WTC11 (cell line): ENCODE results near the gene PLEK. TPM values are rescaled to one million over a fixed set of nuclear protein-coding genes. Genes with fewer than 3 reads are reported as not detected.

ENCODE experiments used
- ATAC-seq: fragments of 200-7000 bp; cut with Tn5 transposase; 2 replicates; pipeline ENCODE4 v1.10.0; 2021; ENCODE audit warnings: mild to moderate bottlenecking, moderate library complexity
- CTCF ChIA-PET: fragments of 300-600 bp; sonication (Branson Sonifier 250); formaldehyde crosslinking; loops from one replicate; lab custom pipeline; 2021; ENCODE audit warnings: antibody characterized with exemption; lab: Charles Lee
- POLR2A ChIA-PET: fragments of 350-600 bp; sonication (Branson Sonifier 250); formaldehyde crosslinking; loops from one replicate; lab custom pipeline; 2021; ENCODE audit warnings: antibody characterized with exemption; lab: Charles Lee
- DNase-seq: peaks from one replicate; pipeline ENCODE4 v3.0.0; 2021; ENCODE audit warnings: low spot score
- H3K27ac Mint-ChIP-seq: 2 replicates; pipeline ENCODE4 v1.8.0; 2021; ENCODE audit warnings: mixed read lengths
- H3K27me3 Mint-ChIP-seq: 2 replicates; pipeline ENCODE4 v1.8.0; 2021; ENCODE audit warnings: low read depth, mild to moderate bottlenecking, moderate library complexity, mixed read lengths
- H3K36me3 Mint-ChIP-seq: 2 replicates; pipeline ENCODE4 v1.8.0; 2021; ENCODE audit warnings: mixed read lengths
- H3K4me1 Mint-ChIP-seq: 2 replicates; pipeline ENCODE4 v1.8.0; 2022; ENCODE audit warnings: mixed read lengths
- H3K4me3 Mint-ChIP-seq: 2 replicates; pipeline ENCODE4 v1.8.0; 2021; ENCODE audit warnings: mild to moderate bottlenecking, moderate library complexity, mixed read lengths
- H3K9me3 Mint-ChIP-seq: 2 replicates; pipeline ENCODE4 v1.8.0; 2021; ENCODE audit warnings: mixed read lengths
- ARID4B ChIP-seq: sonication (generic); formaldehyde crosslinking; IDR thresholded peaks from 2 replicates; pipeline ENCODE4 v1.8.0; 2023; ENCODE audit warnings: missing genetic modification reagents, mild to moderate bottlenecking, borderline replicate concordance
- ATF3 ChIP-seq: sonication (generic); formaldehyde crosslinking; conservative IDR thresholded peaks from 2 replicates; pipeline ENCODE4 v1.8.1; 2022; ENCODE audit warnings: mild to moderate bottlenecking, missing genetic modification reagents
- ERG ChIP-seq: fragments of 250-450 bp; sonication (Bioruptor Pico); IDR thresholded peaks from 2 replicates; pipeline ENCODE4 v1.8.0; 2021; ENCODE audit warnings: mild to moderate bottlenecking
- ESRRA ChIP-seq: sonication (generic); formaldehyde crosslinking; IDR thresholded peaks from 2 replicates; pipeline ENCODE4 v1.8.1; 2022; ENCODE audit warnings: mild to moderate bottlenecking, missing genetic modification reagents, borderline replicate concordance
- FOXP1 ChIP-seq: sonication (generic); formaldehyde crosslinking; IDR thresholded peaks from 2 replicates; pipeline ENCODE4 v1.8.0; 2022; ENCODE audit warnings: missing genetic modification reagents, mild to moderate bottlenecking, moderate library complexity, borderline replicate concordance
- FOXP4 ChIP-seq: sonication (generic); formaldehyde crosslinking; IDR thresholded peaks from 2 replicates; pipeline ENCODE4 v1.8.0; 2022; ENCODE audit warnings: mild to moderate bottlenecking, missing genetic modification reagents
- GTF2I ChIP-seq: fragments of 250-450 bp; sonication (Bioruptor Pico); conservative IDR thresholded peaks from 2 replicates; pipeline ENCODE4 v1.4.0; 2021; ENCODE audit warnings: mild to moderate bottlenecking
- IRF2 ChIP-seq: sonication (generic); formaldehyde crosslinking; IDR thresholded peaks from 2 replicates; pipeline ENCODE4 v1.8.0; 2022; ENCODE audit warnings: low read depth, missing genetic modification reagents, borderline replicate concordance
- KAT7 ChIP-seq: sonication (generic); formaldehyde crosslinking; IDR thresholded peaks from 2 replicates; pipeline ENCODE4 v1.8.1; 2023; ENCODE audit warnings: missing genetic modification reagents, mild to moderate bottlenecking, borderline replicate concordance
- PRDM15 ChIP-seq: sonication (generic); formaldehyde crosslinking; IDR thresholded peaks from 2 replicates; pipeline ENCODE4 v1.8.0; 2022; ENCODE audit warnings: missing genetic modification reagents
- SMAD3 ChIP-seq: sonication (generic); formaldehyde crosslinking; IDR thresholded peaks from 2 replicates; pipeline ENCODE4 v1.8.0; 2022; ENCODE audit warnings: missing genetic modification reagents, mild to moderate bottlenecking, borderline replicate concordance
- SMAD4 ChIP-seq: sonication (generic); formaldehyde crosslinking; IDR thresholded peaks from 2 replicates; pipeline ENCODE4 v1.8.0; 2022; ENCODE audit warnings: mild to moderate bottlenecking, missing genetic modification reagents
- TEAD1 ChIP-seq: sonication (generic); formaldehyde crosslinking; IDR thresholded peaks from 2 replicates; pipeline ENCODE4 v1.8.0; 2022; ENCODE audit warnings: mild to moderate bottlenecking, missing genetic modification reagents
- ZBTB43 ChIP-seq: sonication (generic); formaldehyde crosslinking; IDR thresholded peaks from 2 replicates; pipeline ENCODE4 v1.8.1; 2023; ENCODE audit warnings: mild to moderate bottlenecking, missing genetic modification reagents
- ZNF281 ChIP-seq: sonication (generic); formaldehyde crosslinking; IDR thresholded peaks from 2 replicates; pipeline ENCODE4 v1.8.0; 2023; ENCODE audit warnings: mild to moderate bottlenecking, missing genetic modification reagents
- ZNF416 ChIP-seq: fragments of 250-450 bp; sonication (Bioruptor Pico); IDR thresholded peaks from 2 replicates; pipeline ENCODE4 v1.9.0; 2021; ENCODE audit warnings: mild to moderate bottlenecking, inconsistent platforms
- ZNF423 ChIP-seq: fragments of 250-450 bp; sonication (Bioruptor Pico); IDR thresholded peaks from 2 replicates; pipeline ENCODE4 v2.1.2; 2022; ENCODE audit warnings: mild to moderate bottlenecking, moderate library complexity
- ZNF671 ChIP-seq: fragments of 250-450 bp; sonication (Bioruptor Pico); IDR thresholded peaks from 2 replicates; pipeline ENCODE4 v1.8.0; 2021; ENCODE audit warnings: mild to moderate bottlenecking
- total RNA-seq: library from RNA; stranded (reverse); gene quantifications from 3 replicates; pipeline ENCODE4 v1.2.3, GENCODE V29; 2021

The PLEK gene
- total RNA-seq, 1 experiment from 2014 or later: 0.26 TPM

- no peak for TF ChIP-seq ZBTB43 (CRISPR knock-in tag)
- no peak for TF ChIP-seq FOXP1
- TF ChIP-seq ZNF281 (CRISPR knock-in tag): no peak
- no peak for TF ChIP-seq IRF2 (CRISPR knock-in tag)
- TF ChIP-seq FOXP4: no peak
- TF ChIP-seq ZNF671 (CRISPR knock-in tag): no peak
Observed at GRCh38 chr2:68317971-68318913, 46.8 kb upstream of the PLEK start (continued).

GRCh38 chr2:68318914-68319397 lies 46.1 kb upstream of the PLEK start:
- no peaks in the 10 kb centered on the region for H3K9me3 Mint-ChIP-seq
- H3K4me1 Mint-ChIP-seq: peaks cover 12% of the 10 kb centered on the region
- H3K4me3 Mint-ChIP-seq: peak overlapping the region; percentile 78
- H3K36me3 Mint-ChIP-seq: no peaks in the 10 kb centered on the region
- no peak for DNase-seq
- ATAC-seq: peak; percentile 26; the same call in 1 of the 2 replicates
- no peak overlapping the region for H3K27ac Mint-ChIP-seq
- CTCF ChIA-PET: interaction anchor here (0.8 to 2.2 kb wide), 11 partner anchors 13 to 403 kb away, joined by 3 to 15 read pairs (median 5); partner anchors contain the start of gene PPP3R1
- H3K27me3 Mint-ChIP-seq: peaks cover 71% of the 10 kb centered on the region
- POLR2A ChIA-PET: interaction anchor here (0.6 kb wide), 1 partner anchor 13 kb away, joined by 3 read pairs; no protein-coding TSS in a partner anchor
- TF ChIP-seq ZNF423 (CRISPR knock-in tag) (no peak), ARID4B (no peak), TEAD1 (CRISPR knock-in tag) (no peak), ERG (CRISPR knock-in tag) (no peak), SMAD4 (CRISPR knock-in tag) (no peak), KAT7 (CRISPR knock-in tag) (0 out of 2 replicates have a peak, but pooled peaks have one; percentile 31), PRDM15 (no peak), ESRRA (no peak), ATF3 (CRISPR knock-in tag) (no peak), ZNF416 (CRISPR knock-in tag) (no peak), SMAD3 (CRISPR knock-in tag) (no peak), GTF2I (CRISPR knock-in tag) (no peak), FOXP1 (no peak)
